ENCODE data around the gene BMAL1. TPM values are rescaled to one million over a fixed set of nuclear protein-coding genes. Genes with fewer than 3 reads are reported as not detected.

Gene BMAL1
- total and polyA plus RNA-seq, 2 of the 8 experiments (the other 6 are each of a cell fraction or from before 2014, with no cell fraction given), result 6.8 to 6.9 TPM

- H2AK5ac ChIP-seq (ENCODE audit: low read depth, low read length), result no peak overlapping the region
- 95% methylated on average over 2 of the region's 2 CpGs; no CpG with 5 or more reads in 1 of the 2 experiments for WGBS, 2 experiments (ENCODE audit: extremely low coverage in 1 of 2, insufficient coverage in 1 of 2, insufficient read length in 1 of 2, insufficient replicate concordance in 2 of 2, low coverage in 1 of 2, low lambda C conversion rate in 2 of 2, missing lambda C conversion rate in 1 of 2)
- H2AFZ ChIP-seq (ENCODE audit: low read length), result no peak overlapping the region
- no peaks in the 10 kb centered on the region for H3K27me3 ChIP-seq (replicated peaks in 1 of 4; ENCODE audit: control insufficient read depth in 3 of 4, extremely low read depth in 1 of 4, insufficient read depth in 3 of 4, low read length in 3 of 4)
- H3K79me1 ChIP-seq (ENCODE audit: low read depth, low read length), result no peaks in the 10 kb centered on the region
- FAIRE-seq (no peak), DNase-seq (ENCODE audit: low read depth in 1 of 2, low spot score in 2 of 2) (no peak)
- no peak overlapping the region for H3K27ac ChIP-seq (ENCODE audit: low read depth, low read length)
- H3K4me2 ChIP-seq (ENCODE audit: insufficient read depth in 1 of 2, low read depth in 2 of 2, low read length in 2 of 2), result no peak overlapping the region
- H2BK15ac ChIP-seq (ENCODE audit: low read length), result no peak overlapping the region
- H4K5ac ChIP-seq (ENCODE audit: insufficient read length, low read depth, low read length), result no peak overlapping the region
- H2BK12ac ChIP-seq (ENCODE audit: low read depth, low read length), result no peak overlapping the region
- H4K91ac ChIP-seq (replicated peaks; ENCODE audit: insufficient read length, low read length), result no peak overlapping the region
- no peak overlapping the region for H3K18ac ChIP-seq (ENCODE audit: extremely low read depth, low read length)
- no peaks in the 10 kb centered on the region for H3K23me2 ChIP-seq (ENCODE audit: low read depth, low read length)
- no peak overlapping the region for H2BK20ac ChIP-seq (ENCODE audit: low read length)
- no peak overlapping the region for H4K8ac ChIP-seq (ENCODE audit: extremely low read depth, insufficient read depth, low read length)
- no peak overlapping the region for H3K4me3 ChIP-seq (ENCODE audit: extremely low read depth in 1 of 4, insufficient read depth in 2 of 4, low read depth in 3 of 4, low read length in 4 of 4)
- H2BK5ac ChIP-seq (ENCODE audit: low read depth, low read length), result no peak overlapping the region
- H3K23ac ChIP-seq (ENCODE audit: insufficient read length), result no peak overlapping the region
- H3K9ac ChIP-seq (replicated peaks in 1 of 4; ENCODE audit: extremely low read depth in 1 of 4, low read depth in 3 of 4, low read length in 3 of 4), result no peak overlapping the region
- POLR2A ChIA-PET (ENCODE audit: partially characterized antibody), result no interaction called here
- H3K4ac ChIP-seq (replicated peaks; ENCODE audit: insufficient read length, low read depth, low read length), result no peak overlapping the region
- no peaks in the 10 kb centered on the region for H3K79me2 ChIP-seq (ENCODE audit: control insufficient read depth in 1 of 2, insufficient read depth in 2 of 2, low read length in 2 of 2)
- CTCF ChIA-PET (ENCODE audit: partially characterized antibody), result interaction anchor here (0.8 to 9.4 kb wide), 9 partner anchors 8 to 197 kb away, joined by 3 to 129 read pairs (median 3); no protein-coding TSS in a partner anchor
- H3K9me3 ChIP-seq (ENCODE audit: insufficient read depth in 2 of 2, low read depth in 1 of 2, low read length in 1 of 2), result no peaks in the 10 kb centered on the region
- no peaks in the 10 kb centered on the region for H4K20me1 ChIP-seq (replicated peaks in 1 of 2; ENCODE audit: control insufficient read depth in 1 of 2, insufficient read depth in 2 of 2, low read length in 2 of 2)
- H3K14ac ChIP-seq (ENCODE audit: insufficient read length), result no peak overlapping the region
- no peak overlapping the region for H3K56ac ChIP-seq (replicated peaks; ENCODE audit: insufficient read length, low read depth, low read length)
- H3K36me3 ChIP-seq (ENCODE audit: control insufficient read depth in 2 of 4, insufficient read depth in 4 of 4, low read length in 3 of 4), result peaks cover 0 to 4% (median 0%) of the 10 kb centered on the region in 4 experiments; a peak in 1 of 8 replicates
- H3K4me1 ChIP-seq (replicated peaks in 1 of 4; ENCODE audit: control insufficient read depth in 3 of 4, insufficient read depth in 4 of 4, low read length in 3 of 4), result no peaks in the 10 kb centered on the region; a peak in 1 of 7 replicates
- no peak overlapping the region for H2BK120ac ChIP-seq (replicated peaks; ENCODE audit: low read depth, low read length)
- no peak for TF ChIP-seq NRF1 (IDR thresholded peaks at IDR 0.05; ENCODE audit: low read depth, low read length)
- no peak for TF ChIP-seq CEBPB (IDR thresholded peaks at IDR 0.05; ENCODE audit: low read depth, low read length)
- TF ChIP-seq EGR1 (IDR thresholded peaks at IDR 0.05; ENCODE audit: borderline replicate concordance, low read depth, low read length), result no peak
- no peak for TF ChIP-seq CHD2 (IDR thresholded peaks at IDR 0.05; ENCODE audit: low read length)
- TF ChIP-seq TEAD4 (IDR thresholded peaks at IDR 0.05; ENCODE audit: low read depth, low read length), result no peak
- TF ChIP-seq SAP30 (IDR thresholded peaks at IDR 0.05; ENCODE audit: insufficient read depth, insufficient replicate concordance, low read length), result no peak
- TF ChIP-seq GTF2F1 (IDR thresholded peaks at IDR 0.05; ENCODE audit: borderline replicate concordance, low read depth, low read length), result no peak
- TF ChIP-seq JUN (IDR thresholded peaks at IDR 0.05; ENCODE audit: low read depth, low read length), result no peak
- no peak for TF ChIP-seq RNF2 (IDR thresholded peaks at IDR 0.05; ENCODE audit: borderline replicate concordance, low read depth, low read length, missing control alignments, poor library complexity, severe bottlenecking)
- TF ChIP-seq YY1 (IDR thresholded peaks at IDR 0.05; ENCODE audit: low read depth, low read length), result no peak
- no peak for TF ChIP-seq PHF8 (conservative IDR thresholded peaks at IDR 0.05; ENCODE audit: low read depth, low read length)
- TF ChIP-seq TCF12 (IDR thresholded peaks at IDR 0.05; ENCODE audit: low read depth, low read length), result no peak
- no peak for TF ChIP-seq TAF7 (optimal IDR thresholded peaks at IDR 0.05; ENCODE audit: borderline replicate concordance, low read depth, low read length)
- no peak for TF ChIP-seq RXRA (IDR thresholded peaks at IDR 0.05; ENCODE audit: insufficient read depth, low read depth, low read length)
These were observed 103.1 kb downstream of the BMAL1 start for GRCh38 chr11:13380731-13381130.

Measured in H1 (cell line).